Panc1 (cell line): Measurements from ENCODE around the gene NPTX2.

ENCODE experiments used
- CTCF ChIP-seq: fragments of 450-650 bp; IDR thresholded peaks from 2 replicates; pipeline ENCODE4 v1.5.1; 2017; ENCODE audit warnings: mild to moderate bottlenecking
- POLR2AphosphoS5 ChIP-seq: IDR thresholded peaks from 2 replicates; pipeline ENCODE4 v1.6.1; 2012; ENCODE audit warnings: mild to moderate bottlenecking, low read depth, low read length, moderate library complexity
- REST ChIP-seq, 2 experiments: IDR thresholded peaks; 2 replicates each; pipeline ENCODE4 v1.6.1; 2011 to 2012; ENCODE audit warnings: low read depth in 2 of 2, control low read depth in 1 of 2, low read length in 1 of 2, mild to moderate bottlenecking in 1 of 2, moderate library complexity in 1 of 2; ENCODE audit not compliant: insufficient read depth in 1 of 2
- SIN3A ChIP-seq: IDR thresholded peaks from 2 replicates; pipeline ENCODE4 v1.6.1; 2012; ENCODE audit warnings: low read depth, mild to moderate bottlenecking, low read length, moderate library complexity, borderline replicate concordance; ENCODE audit not compliant: insufficient read depth

- TF ChIP-seq CTCF: no peak
- no peak for TF ChIP-seq POLR2AphosphoS5
- no peak for TF ChIP-seq SIN3A
- TF ChIP-seq REST (IDR thresholded peaks at IDR 0.05; ENCODE audit: insufficient read depth in 1 of 2, low read depth in 2 of 2, low read length in 1 of 2): no peak
These were observed 24.8 kb downstream of the NPTX2 start for GRCh38 chr7:98641646-98642500.
